HEK293T (cell line): ENCODE data around the gene ZNF385B.
A peak's percentile ranks its signal among the peaks of the same experiment; 100 is the strongest.

Experiments used
- CTCF ChIA-PET: fragments of 350-600 bp; formaldehyde crosslinking; extraction: SDS; loops from one replicate; lab custom pipeline; 2021; ENCODE audit warnings: antibody characterized with exemption, inconsistent platforms; lab: Yijun Ruan, JAX
- POLR2A ChIA-PET: fragments of 350-600 bp; formaldehyde crosslinking; extraction: SDS; loops from one replicate; lab custom pipeline; 2020; ENCODE audit warnings: antibody characterized with exemption, inconsistent platforms; lab: Yijun Ruan, JAX
- DNase-seq: peaks from one replicate; pipeline ENCODE4 v3.0.0; 2012; ENCODE audit warnings: mixed read lengths; ENCODE audit errors: extremely low spot score
- ARNT ChIP-seq: fragments of 450-650 bp; IDR thresholded peaks from 2 replicates; pipeline ENCODE4 v1.6.1; 2017; ENCODE audit warnings: mild to moderate bottlenecking
- BHLHE40 ChIP-seq: fragments of 450-650 bp; IDR thresholded peaks from 2 replicates; pipeline ENCODE4 v1.6.1; 2016; ENCODE audit warnings: mild to moderate bottlenecking, moderate library complexity, borderline replicate concordance
- CTBP1 ChIP-seq: fragments of 450-650 bp; IDR thresholded peaks from 2 replicates; pipeline ENCODE4 v1.6.1; 2016; ENCODE audit warnings: borderline replicate concordance
- ELF4 ChIP-seq: fragments of 450-650 bp; IDR thresholded peaks from 2 replicates; pipeline ENCODE4 v1.6.1; 2017; ENCODE audit warnings: antibody characterized with exemption
- FOXA1 ChIP-seq: fragments of 450-650 bp; IDR thresholded peaks from 2 replicates; pipeline ENCODE4 v1.6.1; 2016; ENCODE audit warnings: mild to moderate bottlenecking
- FOXK2 ChIP-seq: fragments of 450-650 bp; IDR thresholded peaks from 2 replicates; pipeline ENCODE4 v1.6.1; 2016; ENCODE audit warnings: mild to moderate bottlenecking
- FOXM1 ChIP-seq: fragments of 450-650 bp; IDR thresholded peaks from 2 replicates; pipeline ENCODE4 v1.6.1; 2017; ENCODE audit warnings: mild to moderate bottlenecking, borderline replicate concordance
- HDGF ChIP-seq: fragments of 450-650 bp; IDR thresholded peaks from 2 replicates; pipeline ENCODE4 v1.6.1; 2017; ENCODE audit warnings: antibody characterized with exemption, borderline replicate concordance
- L3MBTL2 ChIP-seq: fragments of 450-650 bp; conservative IDR thresholded peaks from 2 replicates; pipeline ENCODE4 v1.6.1; 2016; ENCODE audit warnings: mild to moderate bottlenecking
- LEF1 ChIP-seq: fragments of 450-650 bp; IDR thresholded peaks from 2 replicates; pipeline ENCODE4 v1.6.1; 2017; ENCODE audit warnings: mild to moderate bottlenecking, borderline replicate concordance
- NFRKB ChIP-seq: fragments of 450-650 bp; IDR thresholded peaks from 2 replicates; pipeline ENCODE4 v1.6.1; 2016; ENCODE audit warnings: mild to moderate bottlenecking, moderate library complexity
- PKNOX1 ChIP-seq: fragments of 450-650 bp; IDR thresholded peaks from 2 replicates; pipeline ENCODE4 v1.6.1; 2016
- SP1 ChIP-seq: fragments of 450-650 bp; IDR thresholded peaks from 2 replicates; pipeline ENCODE4 v1.6.1; 2017
- SUZ12 ChIP-seq: fragments of 450-650 bp; IDR thresholded peaks from 2 replicates; pipeline ENCODE4 v1.6.1; 2016; ENCODE audit warnings: mild to moderate bottlenecking
- TARDBP ChIP-seq: fragments of 450-650 bp; IDR thresholded peaks from 2 replicates; pipeline ENCODE4 v1.6.1; 2016
- ZNF384 ChIP-seq: fragments of 450-650 bp; IDR thresholded peaks from 2 replicates; pipeline ENCODE4 v1.6.1; 2016

ZNF385B gene

DNA sequence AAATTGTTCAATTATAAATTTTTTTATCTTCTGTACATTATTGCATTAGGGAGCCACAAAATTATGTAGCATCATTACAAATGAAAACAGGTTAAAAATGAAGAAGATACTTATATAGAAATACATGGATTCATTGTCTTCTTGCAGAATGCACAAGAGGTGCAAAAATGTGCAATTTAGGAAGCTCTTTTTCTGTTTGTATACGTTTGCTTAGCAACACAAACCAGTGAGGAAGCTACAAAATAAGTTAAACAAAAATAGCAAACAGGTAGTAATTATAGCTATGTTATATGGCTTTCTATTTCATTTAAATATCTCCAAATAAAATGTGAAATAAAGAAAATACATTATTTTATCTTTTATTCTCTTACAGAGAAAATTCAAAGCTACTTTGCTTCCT, 419.2 kb downstream of the ZNF385B start:
- ChIA-PET CTCF (interaction anchor here (1.0 kb wide), 1 partner anchor 526 kb away, joined by 3 read pairs; no protein-coding TSS in a partner anchor), POLR2A (no interaction called here)
- no peak for TF ChIP-seq FOXK2
- TF ChIP-seq L3MBTL2: no peak
- TF ChIP-seq FOXA1: no peak
- TF ChIP-seq BHLHE40: no peak
- no peak for TF ChIP-seq CTBP1
- no peak for TF ChIP-seq ELF4
- TF ChIP-seq NFRKB: no peak
- no peak for TF ChIP-seq TARDBP
- no peak for TF ChIP-seq SUZ12
- TF ChIP-seq LEF1: no peak
- TF ChIP-seq FOXM1: no peak
- TF ChIP-seq HDGF: no peak
- TF ChIP-seq ZNF384: no peak
- no peak for TF ChIP-seq SP1
- TF ChIP-seq ARNT: no peak
- no peak for TF ChIP-seq PKNOX1

DNA sequence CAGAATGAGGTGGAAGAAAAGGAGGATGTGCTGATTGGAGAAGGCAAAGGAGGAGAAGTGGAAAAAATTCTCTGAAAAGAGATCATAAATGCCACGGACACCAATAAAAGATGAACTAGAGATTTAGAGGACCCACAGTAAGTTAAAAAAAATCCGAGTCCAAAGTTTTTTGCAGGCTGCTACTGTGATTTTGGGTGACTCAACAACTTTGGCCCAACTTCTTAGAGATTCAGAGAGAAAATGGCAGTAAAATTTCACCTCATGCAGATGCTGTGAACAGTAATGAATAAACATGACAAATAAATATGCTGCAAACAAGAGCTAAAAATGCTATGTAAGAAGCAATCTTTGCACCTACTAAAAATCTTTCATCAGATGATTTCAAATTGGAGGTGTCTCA, 419.9 kb downstream of the ZNF385B start:
- DNase-seq: no peak
- ChIA-PET CTCF (interaction anchor here (1.0 kb wide), 1 partner anchor 525 kb away, joined by 3 read pairs; no protein-coding TSS in a partner anchor), POLR2A (no interaction called here)
- TF ChIP-seq ZNF384: no peak
- TF ChIP-seq FOXM1: no peak

More for the DNA sequence above, 419.2 kb downstream of the ZNF385B start:
- DNase-seq: no peak

DNA sequence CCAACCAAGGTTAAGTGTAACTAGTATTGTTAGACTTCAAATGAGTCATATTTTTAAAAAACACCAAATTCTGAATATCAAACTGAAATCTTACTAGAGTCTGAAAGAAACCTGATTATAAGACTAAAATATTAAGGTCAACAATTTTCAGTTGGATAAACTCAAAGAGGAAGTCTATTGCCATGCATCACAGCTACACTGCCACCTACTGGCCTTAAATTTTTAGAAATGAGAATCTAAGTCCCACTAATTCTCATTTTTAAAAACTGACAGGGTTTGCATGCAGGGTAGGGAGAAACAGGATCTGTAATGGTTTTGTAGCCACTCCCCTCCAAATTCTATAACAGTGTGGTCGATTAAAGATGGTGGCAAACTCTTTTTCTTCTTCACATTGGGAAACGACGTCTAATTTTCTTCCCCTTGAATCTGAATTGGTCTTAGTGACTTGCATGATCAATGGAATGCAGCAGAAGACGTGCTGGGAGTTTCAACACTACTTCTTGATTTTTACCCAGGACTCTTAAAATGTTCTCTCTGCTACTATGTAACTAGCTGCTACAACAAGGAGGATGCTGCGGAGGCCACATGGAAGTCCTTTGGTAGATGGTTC, 420.7 kb downstream of the ZNF385B start:
- DNase-seq: peak; percentile 18
- CTCF ChIA-PET: no interaction called here
- POLR2A ChIA-PET: no interaction called here
- TF ChIP-seq SUZ12 (no peak), LEF1 (no peak), ELF4 (no peak), NFRKB (no peak), TARDBP (no peak)

DNA sequence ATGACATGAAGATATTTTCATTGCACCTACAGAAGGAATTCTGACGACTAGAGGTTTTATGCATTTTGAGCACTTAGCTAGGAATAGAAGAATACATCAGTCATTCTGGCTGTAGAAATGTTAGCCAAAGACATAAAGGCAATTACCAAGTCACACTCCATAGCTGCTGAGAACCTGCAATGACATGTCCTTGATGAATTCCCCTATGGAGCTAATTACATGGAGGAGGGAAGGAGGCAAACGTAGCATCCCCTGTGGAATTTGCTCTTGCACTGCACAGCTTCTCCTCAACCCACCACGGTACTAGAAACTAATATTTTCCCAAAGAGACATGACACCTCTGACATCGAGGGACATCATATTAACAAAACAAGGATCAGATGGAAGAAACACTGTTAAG, 422.8 kb downstream of the ZNF385B start:
- TF ChIP-seq SP1: no peak
- TF ChIP-seq PKNOX1: 0 out of 2 replicates have a peak, but pooled peaks have one; percentile 20
- CTCF ChIA-PET: interaction anchor here (0.6 kb wide), 1 partner anchor 51 kb away, joined by 3 read pairs; no protein-coding TSS in a partner anchor
- no peak for DNase-seq
- POLR2A ChIA-PET: no interaction called here

DNA sequence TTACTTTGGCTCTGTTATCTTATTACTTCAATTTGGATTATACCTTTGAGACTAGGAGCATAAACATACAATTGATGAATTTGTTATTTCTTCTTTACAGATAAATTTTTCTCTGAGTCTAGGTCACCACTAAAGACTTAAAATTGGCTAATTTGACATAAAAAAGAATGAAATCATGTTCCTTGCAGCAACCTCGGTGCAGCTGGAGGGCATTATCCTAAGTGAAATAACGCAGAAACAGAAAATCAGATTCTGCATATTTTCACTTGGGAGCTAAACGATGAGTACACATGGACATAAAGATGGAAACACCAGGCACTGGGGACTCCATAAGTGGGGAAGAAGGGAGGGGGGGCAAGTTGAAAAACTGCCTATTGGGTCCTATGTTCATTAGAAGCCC, 424.0 kb downstream of the ZNF385B start:
- CTCF ChIA-PET: no interaction called here
- no peak for DNase-seq
- TF ChIP-seq CTBP1 (no peak), FOXA1 (no peak), L3MBTL2 (no peak), SP1 (no peak), PKNOX1 (no peak), ZNF384 (no peak), HDGF (no peak), FOXM1 (no peak), TARDBP (no peak), ELF4 (no peak), NFRKB (no peak), ARNT (no peak), FOXK2 (no peak), BHLHE40 (no peak), LEF1 (no peak), SUZ12 (no peak)
- POLR2A ChIA-PET: no interaction called here

DNA sequence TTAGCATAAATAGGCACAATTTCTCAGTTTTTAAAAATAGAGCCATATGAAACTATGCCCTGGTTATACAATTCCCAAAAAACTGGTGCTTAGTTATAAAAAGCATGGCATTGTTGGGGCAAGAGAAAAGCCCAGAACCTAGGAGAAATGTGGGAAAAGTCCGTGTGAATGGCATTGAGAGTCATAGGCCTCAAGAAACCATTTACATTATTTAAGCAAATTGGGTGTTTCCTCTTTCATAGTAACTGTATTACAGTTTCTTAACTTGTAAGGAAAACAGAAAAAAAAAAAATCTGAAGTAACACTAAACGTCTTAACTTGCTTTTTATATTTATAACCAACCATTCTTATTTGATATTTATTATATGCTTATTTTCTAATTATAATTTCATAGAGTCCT, 425.8 kb downstream of the ZNF385B start:
- ChIA-PET CTCF (no interaction called here), POLR2A (no interaction called here)
- no peak for DNase-seq
- no peak for TF ChIP-seq ZNF384
- no peak for TF ChIP-seq SP1
- no peak for TF ChIP-seq LEF1
- no peak for TF ChIP-seq BHLHE40
- TF ChIP-seq PKNOX1: no peak
- TF ChIP-seq CTBP1: no peak
- no peak for TF ChIP-seq L3MBTL2
- TF ChIP-seq NFRKB: no peak
- no peak for TF ChIP-seq FOXK2

DNA sequence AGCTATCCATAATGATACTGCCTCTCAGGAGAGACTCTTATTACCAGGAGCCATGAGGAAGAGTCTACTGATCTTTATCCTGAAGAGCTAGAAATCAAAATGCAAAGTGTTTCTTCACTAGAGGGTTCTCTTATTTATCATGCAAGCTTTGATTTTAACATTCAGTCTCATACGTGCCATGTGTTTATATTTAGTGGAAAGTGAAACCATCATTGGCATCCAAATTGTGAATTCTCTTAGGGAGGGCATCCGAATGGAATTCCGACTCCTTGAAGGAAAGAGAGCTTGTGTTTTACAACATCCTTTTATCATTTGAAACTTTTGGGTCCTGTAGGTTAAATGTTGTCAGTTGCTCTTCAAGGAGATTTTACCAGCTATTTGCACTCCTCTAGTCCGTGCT, 426.4 kb downstream of the ZNF385B start:
- no peak for DNase-seq
- TF ChIP-seq NFRKB (no peak), PKNOX1 (no peak), BHLHE40 (no peak), ARNT (no peak), ZNF384 (no peak), HDGF (no peak), FOXK2 (no peak), ELF4 (no peak), LEF1 (no peak), L3MBTL2 (no peak), FOXA1 (no peak), TARDBP (no peak), SUZ12 (no peak), SP1 (no peak), CTBP1 (no peak), FOXM1 (no peak)
- ChIA-PET CTCF (no interaction called here), POLR2A (no interaction called here)
